Hepatocyte (in vitro differentiated cells): ENCODE data around the gene LMOD1. TPM values are rescaled to one million over a fixed set of nuclear protein-coding genes. Genes with fewer than 3 reads are reported as not detected.
A peak's percentile ranks its signal among the peaks of the same experiment; 100 is the strongest.

Experiments
- DNase-seq: peaks from one replicate; pipeline ENCODE4 v3.0.0-alpha.2; 2016; ENCODE audit warnings: low spot score
- H2AFZ ChIP-seq: fragments of 200-600 bp; sonication (generic); 2 replicates; pipeline ENCODE4 v1.6.0; 2016; ENCODE audit warnings: antibody characterized with exemption, mild to moderate bottlenecking
- H3K27ac ChIP-seq: fragments of 200-600 bp; sonication (generic); 2 replicates; pipeline ENCODE4 v1.5.1; 2016; ENCODE audit warnings: mild to moderate bottlenecking
- H3K27me3 ChIP-seq: fragments of 200-600 bp; sonication (generic); 2 replicates; pipeline ENCODE4 v1.6.1; 2016
- H3K36me3 ChIP-seq: fragments of 200-600 bp; sonication (generic); replicated peaks from 2 replicates; pipeline ENCODE4 v1.5.1; 2016; ENCODE audit warnings: low read depth; ENCODE audit not compliant: insufficient read depth
- H3K4me1 ChIP-seq: fragments of 200-600 bp; sonication (generic); 2 replicates; pipeline ENCODE4 v1.5.1; 2016; ENCODE audit warnings: mild to moderate bottlenecking, moderate library complexity; ENCODE audit not compliant: insufficient read depth
- H3K4me2 ChIP-seq: fragments of 200-600 bp; sonication (generic); 2 replicates; pipeline ENCODE4 v1.6.0; 2016
- H3K4me3 ChIP-seq: fragments of 200-600 bp; sonication (generic); 2 replicates; pipeline ENCODE4 v1.5.1; 2016; ENCODE audit warnings: mild to moderate bottlenecking
- H3K79me2 ChIP-seq: fragments of 200-600 bp; sonication (generic); 2 replicates; pipeline ENCODE4 v1.6.0; 2017; ENCODE audit warnings: mild to moderate bottlenecking
- H3K9me2 ChIP-seq: fragments of 200-600 bp; sonication (generic); replicated peaks from 2 replicates; pipeline ENCODE4 v1.6.0; 2017; ENCODE audit warnings: mild to moderate bottlenecking; ENCODE audit not compliant: insufficient read depth
- H3K9me3 ChIP-seq: fragments of 200-600 bp; sonication (generic); 2 replicates; pipeline ENCODE4 v1.5.1; 2016; ENCODE audit warnings: low read depth, mild to moderate bottlenecking
- H4K20me1 ChIP-seq: fragments of 200-600 bp; sonication (generic); 2 replicates; pipeline ENCODE4 v1.6.0; 2016; ENCODE audit warnings: mild to moderate bottlenecking; ENCODE audit not compliant: insufficient read depth, poor library complexity, severe bottlenecking
- CTCF ChIP-seq: fragments of 200-600 bp; sonication (generic); IDR thresholded peaks from 2 replicates; pipeline ENCODE4 v1.5.1; 2016; ENCODE audit warnings: antibody characterized with exemption, mild to moderate bottlenecking; ENCODE audit not compliant: poor library complexity
- EZH2 ChIP-seq: fragments of 200-600 bp; sonication (generic); IDR thresholded peaks from 2 replicates; pipeline ENCODE4 v1.6.1; 2016; ENCODE audit warnings: antibody characterized with exemption, mild to moderate bottlenecking, borderline replicate concordance
- EZH2phosphoT487 ChIP-seq: fragments of 200-600 bp; sonication (generic); IDR thresholded peaks from one replicate; pipeline ENCODE4 v1.6.1; 2018; ENCODE audit warnings: antibody characterized with exemption, mild to moderate bottlenecking, low read depth, moderate library complexity; ENCODE audit not compliant: unreplicated experiment, severe bottlenecking
- WGBS: methylation state at CpG from one replicate; pipeline ENCODE4 v1.1.6; 2016; ENCODE audit warnings: low lambda C conversion rate; ENCODE audit errors: missing lambda C conversion rate; 5-methylcytosine and 5-hydroxymethylcytosine counted together
- polyA plus RNA-seq: library from polyadenylated mRNA; unstranded; fragments of >200 nt; fragmentation: Nextera tagmentation; extraction: Ambion mirVana; gene quantifications from 2 replicates; pipeline ENCODE4 v1.2.1, GENCODE V29; 2016
- total RNA-seq: library from RNA; depleted of rRNA; stranded (reverse); fragments of >200 nt; gene quantifications from 2 replicates; pipeline ENCODE4 v1.2.3, GENCODE V29; 2014

LMOD1 gene
- total and polyA plus RNA-seq, 2 experiments from 2014 or later = 6.4 to 8.7 TPM

GRCh38 chr1:201876148-201876818 is 70.1 kb downstream of the LMOD1 start:
- Histone ChIP-seq H3K36me3 (no peaks in the 10 kb centered on the region), H2AFZ (no peak overlapping the region), H3K4me2 (no peak overlapping the region), H4K20me1 (no peaks in the 10 kb centered on the region), H3K9me2 (no peaks in the 10 kb centered on the region), H3K9me3 (no peaks in the 10 kb centered on the region), H3K79me2 (no peaks in the 10 kb centered on the region), H3K27me3 (no peaks in the 10 kb centered on the region), H3K4me3 (no peak overlapping the region), H3K4me1 (no peaks in the 10 kb centered on the region), H3K27ac (no peak overlapping the region)
- WGBS = 73% methylated on average over 8 of the region's 8 CpGs
- DNase-seq = no peak
- TF ChIP-seq EZH2 (no peak), CTCF (peak; percentile 24)

GRCh38 chr1:201874672-201875071 is 71.7 kb downstream of the LMOD1 start:
- DNase-seq = no peak
- 92% methylated on average over 1 of the region's 1 CpG for WGBS
- no peak overlapping the region for H2AFZ ChIP-seq
- no peak overlapping the region for H3K27ac ChIP-seq
- H3K9me2 ChIP-seq = no peaks in the 10 kb centered on the region
- no peaks in the 10 kb centered on the region for H3K4me1 ChIP-seq
- H3K4me3 ChIP-seq = no peak overlapping the region
- H3K27me3 ChIP-seq = no peaks in the 10 kb centered on the region
- no peaks in the 10 kb centered on the region for H4K20me1 ChIP-seq
- H3K79me2 ChIP-seq = no peaks in the 10 kb centered on the region
- H3K4me2 ChIP-seq = no peak overlapping the region
- no peaks in the 10 kb centered on the region for H3K36me3 ChIP-seq
- no peaks in the 10 kb centered on the region for H3K9me3 ChIP-seq
- no peak for TF ChIP-seq CTCF
- no peak for TF ChIP-seq EZH2
- no peak for TF ChIP-seq EZH2phosphoT487

- H3K36me3 ChIP-seq = no peaks in the 10 kb centered on the region
Observed at GRCh38 chr1:201870397-201870796, 76.0 kb downstream of the LMOD1 start.

More at GRCh38 chr1:201870397-201870796, 76.0 kb downstream of the LMOD1 start:
- no peaks in the 10 kb centered on the region for H4K20me1 ChIP-seq
- TF ChIP-seq CTCF (no peak), EZH2 (no peak), EZH2phosphoT487 (no peak)
- H3K27ac ChIP-seq = no peak overlapping the region
- H3K4me1 ChIP-seq = no peaks in the 10 kb centered on the region
- no peaks in the 10 kb centered on the region for H3K79me2 ChIP-seq
- H3K4me3 ChIP-seq = no peak overlapping the region
- no peaks in the 10 kb centered on the region for H3K9me2 ChIP-seq
- H3K9me3 ChIP-seq = no peaks in the 10 kb centered on the region
- no peak for DNase-seq
- H3K4me2 ChIP-seq = no peak overlapping the region
- H3K27me3 ChIP-seq = no peaks in the 10 kb centered on the region
- no peak overlapping the region for H2AFZ ChIP-seq
- 93% methylated on average over 10 of the region's 10 CpGs for WGBS
